Fibroblast of skin of right quadriceps (primary cell): Measurements from ENCODE around the gene LINGO3.
"Not testable (repeated sequence)": the region's sequence is repeated elsewhere in the genome, so short reads cannot be mapped to it uniquely, and the experiment has no call there.

Experiments used
- DNase-seq: peaks from one replicate; pipeline ENCODE4 v3.0.0-alpha.2; 2013

Gene LINGO3

GRCh38 chr19:2303211-2303798 is 4.6 kb downstream of the LINGO3 start:
- no peak for DNase-seq

- peak; percentile 23 for DNase-seq
Measured at GRCh38 chr19:2302319-2303210, 5.4 kb downstream of the LINGO3 start.

GRCh38 chr19:2300533-2300932 is 7.4 kb downstream of the LINGO3 start:
- DNase-seq, result no peak

- DNase-seq, result no peak
Measured at GRCh38 chr19:2296141-2296540, 11.8 kb downstream of the LINGO3 start.

GRCh38 chr19:2294687-2295335 is 13.1 kb downstream of the LINGO3 start:
- peak; percentile 79 for DNase-seq

GRCh38 chr19:2291185-2291751 is 16.7 kb downstream of the LINGO3 start:
- DNase-seq, result no peak

- no peak for DNase-seq
Measured at GRCh38 chr19:2290441-2291184, 17.3 kb downstream of the LINGO3 start.

GRCh38 chr19:2289714-2290435 is 18.1 kb downstream of the LINGO3 start:
- no peak for DNase-seq

- DNase-seq, result no peak
Measured at GRCh38 chr19:2288818-2289713, 18.9 kb downstream of the LINGO3 start.

GRCh38 chr19:2288338-2288817 is 19.6 kb downstream of the LINGO3 start:
- no peak for DNase-seq

GRCh38 chr19:2287585-2288337 is 20.2 kb downstream of the LINGO3 start:
- DNase-seq, result no peak

- DNase-seq, result no peak
Measured at GRCh38 chr19:2286402-2287140, 21.4 kb downstream of the LINGO3 start.

GRCh38 chr19:2283835-2284507 is 24.0 kb downstream of the LINGO3 start:
- DNase-seq, result no peak

GRCh38 chr19:2282862-2283237 is 25.1 kb downstream of the LINGO3 start:
- no peak for DNase-seq

GRCh38 chr19:2282062-2282861 is 25.7 kb downstream of the LINGO3 start, which contains the start of gene PEAK3:
PEAK3 (minus strand) TSS chr19:2282175; CDS start chr19:2280931, 1,244 bp downstream.
- DNase-seq, result no peak

GRCh38 chr19:2281265-2282061 is 26.5 kb downstream of the LINGO3 start:
- not testable (repeated sequence) for DNase-seq
